HG03575 (cell line): ENCODE data around the gene GFRA4.
"Not testable (repeated sequence)": the region's sequence is repeated elsewhere in the genome, so short reads cannot be mapped to it uniquely, and the experiment has no call there.

Experiments used
- ATAC-seq: cut with Tn5 transposase; IDR thresholded peaks from one replicate; pipeline ENCODE4 v1.9.1; 2021; ENCODE audit not compliant: unreplicated experiment, insufficient number of reproducible peaks, low FRiP score; ENCODE audit errors: extremely low read depth

Gene GFRA4

DNA sequence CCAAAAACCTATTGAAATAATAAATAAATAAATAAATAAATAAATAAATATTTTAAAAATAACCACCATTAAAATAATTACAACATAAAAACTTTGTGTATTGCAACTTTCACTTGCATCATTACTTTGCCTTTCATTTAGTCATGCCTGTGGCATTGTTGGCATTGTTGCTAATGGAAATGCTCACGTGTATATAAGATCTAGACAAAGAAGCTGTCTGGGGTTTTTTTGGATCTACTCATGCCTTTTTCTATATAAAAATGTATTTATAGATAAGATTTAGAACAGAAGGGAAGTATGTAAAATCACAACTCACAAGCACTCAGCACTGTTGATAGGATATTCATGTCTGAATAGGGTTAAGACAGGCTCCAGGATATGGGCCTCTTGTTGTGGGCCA lies 27.9 kb downstream of the GFRA4 start:
- ATAC-seq, result no peak

GRCh38 chr20:3633913-3634478 lies 29.2 kb downstream of the GFRA4 start:
- no peak for ATAC-seq

- ATAC-seq, result no peak
Observed at GRCh38 chr20:3632311-3633004, 30.7 kb downstream of the GFRA4 start.

- ATAC-seq, result no peak
Observed at GRCh38 chr20:3631534-3631933, 31.7 kb downstream of the GFRA4 start.

- no peak for ATAC-seq
Observed at GRCh38 chr20:3630429-3630828, 32.8 kb downstream of the GFRA4 start.

DNA sequence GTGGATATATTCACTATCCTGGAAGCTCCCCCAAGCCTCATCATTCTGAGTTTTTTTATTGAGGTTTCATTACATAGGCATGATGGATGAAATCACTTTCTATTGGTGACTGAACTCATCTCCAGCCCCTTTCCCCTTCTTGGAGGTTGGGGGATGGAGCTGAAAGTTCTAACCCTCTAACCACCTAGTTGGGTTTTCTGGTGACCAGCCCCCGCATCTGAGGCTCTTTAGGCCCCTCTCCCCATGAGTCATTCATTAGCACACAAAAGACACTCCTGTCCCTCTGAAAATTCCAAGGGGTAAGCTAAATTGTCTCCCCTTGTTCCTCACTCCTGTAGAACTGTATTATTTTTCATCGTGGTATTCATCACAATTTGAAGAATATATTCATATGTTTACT lies 33.3 kb downstream of the GFRA4 start:
- no peak for ATAC-seq

DNA sequence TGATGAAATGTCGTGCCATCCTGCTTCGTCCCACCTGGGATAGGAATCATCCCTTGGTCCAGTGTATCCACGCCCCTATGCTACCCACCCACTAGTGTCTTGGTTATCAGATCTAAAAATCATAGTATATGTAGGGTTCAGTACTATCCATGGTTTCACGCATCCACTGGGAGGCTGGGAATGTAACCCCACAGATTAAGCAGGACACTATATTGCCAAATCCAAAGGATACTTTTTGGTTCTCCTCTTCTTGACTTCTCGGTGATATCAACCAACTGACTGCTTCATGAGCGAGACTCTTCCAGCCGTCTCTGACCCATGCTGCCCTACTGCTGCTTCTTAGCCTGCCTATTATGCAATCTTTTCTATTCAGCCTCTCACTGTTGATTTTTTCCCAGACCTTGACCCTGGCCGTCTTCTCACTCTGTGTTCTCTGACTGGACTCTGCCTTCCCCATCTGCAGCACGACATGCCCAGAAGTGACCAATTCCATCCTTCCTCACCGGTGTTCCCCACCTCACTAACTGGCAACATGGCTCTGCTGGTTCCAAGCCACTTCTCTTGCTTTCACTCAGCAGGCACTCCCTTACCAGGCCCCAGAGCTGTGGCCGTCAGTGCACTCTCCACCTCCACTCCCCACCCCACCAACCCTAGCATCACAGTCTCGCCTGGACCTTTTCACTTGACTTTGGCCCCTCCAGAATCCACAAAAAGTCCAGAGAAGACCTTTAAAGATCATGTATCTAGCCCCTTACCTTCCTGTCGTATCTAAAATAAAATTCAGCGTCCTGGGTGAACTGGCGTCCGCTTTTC lies 34.5 kb downstream of the GFRA4 start:
- ATAC-seq, result no peak

- ATAC-seq, result no peak
Observed at GRCh38 chr20:3627476-3627875, 35.7 kb downstream of the GFRA4 start.

DNA sequence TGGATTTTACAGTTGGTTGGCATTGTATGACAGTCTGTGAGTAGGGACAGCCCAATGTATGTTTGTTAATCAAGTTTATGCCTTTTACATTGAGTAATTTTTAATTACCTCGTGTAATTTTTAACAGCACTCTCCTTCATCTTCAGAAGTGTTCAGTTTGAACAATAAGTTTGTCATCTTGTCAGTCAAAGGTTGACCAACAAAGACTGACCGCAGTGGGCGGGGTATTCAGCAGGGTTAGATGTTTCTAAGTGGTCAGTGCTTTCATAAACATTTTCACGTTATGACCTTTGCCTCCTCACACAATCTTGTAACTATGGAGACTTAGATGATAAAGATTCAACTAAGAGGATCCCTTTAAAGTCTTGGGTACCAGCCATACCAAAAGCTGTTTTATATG lies 40.8 kb downstream of the GFRA4 start:
- ATAC-seq, result no peak

DNA sequence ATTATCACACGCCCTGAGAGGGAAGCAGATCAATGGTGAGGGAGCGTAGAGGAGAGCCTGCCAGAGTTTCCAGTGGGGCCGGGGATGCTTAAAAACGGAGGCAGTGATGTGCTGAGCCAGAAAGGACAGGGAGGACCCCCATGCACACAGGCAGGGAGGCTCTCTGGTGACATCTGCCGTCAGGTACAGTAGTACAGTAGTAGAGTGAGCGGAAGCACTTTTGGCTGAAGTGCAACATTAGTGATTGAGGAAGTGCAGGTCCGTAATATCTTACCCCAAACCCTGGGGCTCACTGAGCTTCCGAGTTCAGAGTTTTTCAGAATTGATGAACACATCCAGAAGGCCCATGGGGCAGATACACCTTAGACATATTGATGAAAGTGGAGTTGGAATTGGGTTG lies 42.1 kb downstream of the GFRA4 start:
- ATAC-seq, result no peak

GRCh38 chr20:3616250-3616649 lies 46.9 kb downstream of the GFRA4 start:
- ATAC-seq, result no peak

- ATAC-seq, result not testable (repeated sequence)
Observed at GRCh38 chr20:3615171-3615840, 47.9 kb downstream of the GFRA4 start.

GRCh38 chr20:3614466-3614865 lies 48.7 kb downstream of the GFRA4 start:
- no peak for ATAC-seq

- ATAC-seq, result no peak
Observed at GRCh38 chr20:3613821-3614440, 49.3 kb downstream of the GFRA4 start.

GRCh38 chr20:3612795-3613572 lies 50.2 kb downstream of the GFRA4 start:
- no peak for ATAC-seq

DNA sequence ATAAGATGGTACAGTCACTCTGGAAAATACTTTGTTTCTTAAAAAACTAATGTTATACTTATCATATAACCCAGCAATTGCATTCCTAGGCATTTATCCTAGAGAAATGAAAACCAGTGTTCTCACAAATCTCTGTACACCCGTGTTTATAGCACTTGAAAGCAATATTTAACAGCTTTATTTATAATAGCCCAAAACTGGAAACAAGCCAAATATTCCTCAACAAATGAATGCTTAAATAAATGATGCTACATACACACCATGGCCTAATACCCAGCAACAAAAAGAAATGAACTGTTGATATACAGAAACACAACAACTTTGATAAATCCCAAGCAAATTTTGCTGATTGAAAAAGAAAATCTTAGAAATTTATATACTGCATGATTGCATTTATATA lies 51.3 kb downstream of the GFRA4 start:
- ATAC-seq, result no peak
